IMR-90 (cell line): ENCODE data around the gene PLAAT2. TPM values are rescaled to one million over a fixed set of nuclear protein-coding genes. Genes with fewer than 3 reads are reported as not detected.
A peak's percentile ranks its signal among the peaks of the same experiment; 100 is the strongest.

Source experiments
- ATAC-seq: fragments of 200-7000 bp; cut with Tn5 transposase; 2 replicates; pipeline ENCODE4 v1.9.1; 2020; ENCODE audit warnings: low read depth, mild to moderate bottlenecking, moderate library complexity
- Bru-seq: library from RNA; stranded (reverse); fragments of 400-500 nt; gene quantifications from one replicate; lab custom pipeline; 2021; lab: Mats Ljungman, UMichigan
- BruChase-seq, 2 experiments: library from RNA; stranded (reverse); fragments of 400-500 nt; gene quantifications; one replicate each; lab custom pipeline; 2021; lab: Mats Ljungman, UMichigan
- BruUV-seq: library from RNA; stranded (reverse); fragments of 400-500 nt; replicated peaks from 2 replicates; lab custom pipeline; 2021; lab: Mats Ljungman, UMichigan
- CTCF ChIA-PET: fragments of 300-600 bp; formaldehyde crosslinking; extraction: SDS; loops from one replicate; lab custom pipeline; 2021; ENCODE audit warnings: antibody characterized with exemption; lab: Yijun Ruan, JAX
- POLR2A ChIA-PET: fragments of 300-600 bp; sonication (Branson Sonifier 250); formaldehyde crosslinking; loops from one replicate; lab custom pipeline; 2022; ENCODE audit warnings: antibody characterized with exemption; ENCODE audit not compliant: unreplicated experiment; lab: Charles Lee
- DNase-seq: peaks from one replicate; pipeline ENCODE4 v3.0.0; 2013
- H2AFZ ChIP-seq: replicated peaks from 2 replicates; pipeline ENCODE3; 2013; ENCODE audit warnings: low read length, mild to moderate bottlenecking; ENCODE audit not compliant: poor library complexity
- H2AK5ac ChIP-seq: 2 replicates; pipeline ENCODE4 v1.6.1; 2013; ENCODE audit warnings: low read depth, low read length, inconsistent platforms
- H2AK9ac ChIP-seq: replicated peaks from 2 replicates; pipeline ENCODE3; 2013; ENCODE audit warnings: mild to moderate bottlenecking, low read depth, low read length, moderate library complexity; ENCODE audit not compliant: poor library complexity
- H2BK120ac ChIP-seq: 2 replicates; pipeline ENCODE4 v1.6.1; 2013; ENCODE audit warnings: low read depth, low read length, inconsistent platforms
- H2BK15ac ChIP-seq: 3 replicates; pipeline ENCODE4 v1.6.1; 2013; ENCODE audit warnings: low read depth, low read length, inconsistent platforms
- H2BK20ac ChIP-seq: 2 replicates; pipeline ENCODE4 v1.6.1; 2013; ENCODE audit warnings: low read depth, mild to moderate bottlenecking, inconsistent platforms, low read length, moderate library complexity
- H2BK5ac ChIP-seq: 2 replicates; pipeline ENCODE4 v1.6.1; 2013; ENCODE audit warnings: mild to moderate bottlenecking, low read depth, low read length, inconsistent platforms; ENCODE audit not compliant: poor library complexity, severe bottlenecking
- H3K14ac ChIP-seq: replicated peaks from 2 replicates; pipeline ENCODE4 v1.6.1; 2013; ENCODE audit warnings: low read depth, low read length, inconsistent platforms
- H3K18ac ChIP-seq: 2 replicates; pipeline ENCODE4 v1.6.1; 2013; ENCODE audit warnings: low read depth, low read length, control low read depth
- H3K23ac ChIP-seq: 2 replicates; pipeline ENCODE4 v1.6.1; 2013; ENCODE audit warnings: low read depth, low read length, inconsistent platforms
- H3K27ac ChIP-seq: 2 replicates; pipeline ENCODE4 v1.5.1; 2013; ENCODE audit warnings: mild to moderate bottlenecking, control low read depth, low read length; ENCODE audit not compliant: insufficient read depth
- H3K27me3 ChIP-seq: 2 replicates; pipeline ENCODE4 v1.6.1; 2013; ENCODE audit warnings: low read length; ENCODE audit not compliant: control insufficient read depth, insufficient read depth
- H3K36me3 ChIP-seq: 2 replicates; pipeline ENCODE4 v1.6.1; 2013; ENCODE audit warnings: low read length, mixed read lengths; ENCODE audit not compliant: control insufficient read depth, insufficient read depth
- H3K4ac ChIP-seq: 2 replicates; pipeline ENCODE4 v1.6.1; 2013; ENCODE audit warnings: low read depth, low read length, inconsistent platforms
- H3K4me1 ChIP-seq: 2 replicates; pipeline ENCODE4 v1.6.1; 2013; ENCODE audit warnings: low read length, mixed read lengths; ENCODE audit not compliant: control insufficient read depth, insufficient read depth
- H3K4me2 ChIP-seq: 2 replicates; pipeline ENCODE4 v1.6.1; 2013; ENCODE audit warnings: low read depth, mild to moderate bottlenecking, control low read depth, low read length, moderate library complexity
- H3K4me3 ChIP-seq: 2 replicates; pipeline ENCODE4 v1.5.1; 2013; ENCODE audit warnings: low read depth, mild to moderate bottlenecking, control low read depth, low read length, moderate library complexity; ENCODE audit not compliant: insufficient read depth
- H3K56ac ChIP-seq: 2 replicates; pipeline ENCODE4 v1.6.1; 2013; ENCODE audit warnings: low read length, inconsistent platforms; ENCODE audit not compliant: insufficient read depth; ENCODE audit errors: extremely low read depth
- H3K79me1 ChIP-seq, 2 experiments: 2 replicates each; pipeline ENCODE4 v1.6.1; 2013; ENCODE audit warnings: low read length in 2 of 2, inconsistent platforms in 1 of 2, low read depth in 1 of 2
- H3K9ac ChIP-seq: 2 replicates; pipeline ENCODE4 v1.6.1; 2013; ENCODE audit warnings: low read depth, low read length, control low read depth
- H3K9me1 ChIP-seq: 2 replicates; pipeline ENCODE4 v1.6.1; 2013; ENCODE audit warnings: low read length, inconsistent platforms; ENCODE audit not compliant: insufficient read depth
- H3K9me3 ChIP-seq: 2 replicates; pipeline ENCODE4 v1.6.1; 2013; ENCODE audit warnings: low read length; ENCODE audit not compliant: control insufficient read depth, insufficient read depth
- H4K20me1 ChIP-seq: 2 replicates; pipeline ENCODE4 v1.6.1; 2013; ENCODE audit warnings: low read length, inconsistent platforms; ENCODE audit not compliant: insufficient read depth
- H4K5ac ChIP-seq: 2 replicates; pipeline ENCODE4 v1.6.1; 2013; ENCODE audit warnings: mild to moderate bottlenecking, low read depth, low read length, control low read depth
- H4K8ac ChIP-seq, 2 experiments: 2 replicates each; pipeline ENCODE4 v1.6.1; 2013; ENCODE audit warnings: low read depth in 2 of 2, low read length in 2 of 2, control low read depth in 1 of 2, inconsistent platforms in 1 of 2
- H4K91ac ChIP-seq: 2 replicates; pipeline ENCODE4 v1.6.1; 2013; ENCODE audit warnings: low read depth, low read length, inconsistent platforms; ENCODE audit not compliant: insufficient read depth
- POLR2A ChIP-seq: IDR thresholded peaks from 2 replicates; pipeline ENCODE4 v1.6.1; 2012; ENCODE audit warnings: mild to moderate bottlenecking, low read depth, low read length
- RAD21 ChIP-seq: IDR thresholded peaks from 2 replicates; pipeline ENCODE4 v1.6.1; 2012; ENCODE audit warnings: low read length, improper control_type of control experiment
- WGBS, 2 experiments: methylation state at CpG; one replicate each; pipeline versions ENCODE4 v1.1.5 to v1.1.7; 2013; ENCODE audit warnings: missing lambda C conversion rate in 2 of 2; ENCODE audit not compliant: insufficient read length in 1 of 2; ENCODE audit errors: extremely low coverage in 2 of 2; 5-methylcytosine and 5-hydroxymethylcytosine counted together
- dilution Hi-C: fragments of 300-500 bp; cut with HindIII; formaldehyde crosslinking; loops from one replicate; pipeline ENCODE4 v1.14.3; 2018; ENCODE audit warnings: low sequenced_read_pairs; ENCODE audit not compliant: unreplicated experiment
- in situ Hi-C: fragments of 300-500 bp; cut with MboI; formaldehyde crosslinking; loops from 3 replicates; pipeline ENCODE4 v1.14.3; 2019; ENCODE audit warnings: low sequenced_read_pairs, inconsistent platforms, mixed read lengths
- intact Hi-C: fragments of 100-400 bp; cut with micrococcal nuclease; formaldehyde crosslinking; loops from 2 replicates; pipeline ENCODE4 v1.10.0; 2022
- long read RNA-seq: library from polyadenylated mRNA; unstranded; transcript quantifications from one replicate; pipeline ENCODE4 v2.0.0, GENCODE V29; 2021; ENCODE audit not compliant: unreplicated experiment
- polyA plus RNA-seq, 3 experiments: library from polyadenylated mRNA; depleted of rRNA; stranded (reverse); fragments of >200 nt; gene quantifications; 2 replicates each; pipeline ENCODE4 v1.2.3, GENCODE V29; 2012; ENCODE audit warnings: low replicate concordance in 1 of 3
- total RNA-seq: library from RNA; depleted of rRNA; stranded (reverse); fragments of >200 nt; gene quantifications from 2 replicates; pipeline ENCODE4 v1.2.3, GENCODE V29; 2012; rRNA removed

PLAAT2 gene
- total RNA-seq (not detected in 2 replicates), polyA plus RNA-seq (2012; rRNA removed) (not detected in 2 replicates), Bru-seq, nascent RNA (percentile 10 among the genes with signal in this experiment), BruChase-seq, experiment 1, labeled RNA remaining after a 6-hour chase (not detected), BruChase-seq, experiment 2, labeled RNA remaining after a 2-hour chase (percentile 7 among the genes with signal in this experiment)
- not detected in 2 replicates for polyA plus RNA-seq (2012; cell fraction: cytosol; rRNA removed)
- not detected in 2 replicates for polyA plus RNA-seq (2012; cell fraction: nucleus; rRNA removed; ENCODE audit: low replicate concordance)
- long read RNA-seq = 0 reads

DNA sequence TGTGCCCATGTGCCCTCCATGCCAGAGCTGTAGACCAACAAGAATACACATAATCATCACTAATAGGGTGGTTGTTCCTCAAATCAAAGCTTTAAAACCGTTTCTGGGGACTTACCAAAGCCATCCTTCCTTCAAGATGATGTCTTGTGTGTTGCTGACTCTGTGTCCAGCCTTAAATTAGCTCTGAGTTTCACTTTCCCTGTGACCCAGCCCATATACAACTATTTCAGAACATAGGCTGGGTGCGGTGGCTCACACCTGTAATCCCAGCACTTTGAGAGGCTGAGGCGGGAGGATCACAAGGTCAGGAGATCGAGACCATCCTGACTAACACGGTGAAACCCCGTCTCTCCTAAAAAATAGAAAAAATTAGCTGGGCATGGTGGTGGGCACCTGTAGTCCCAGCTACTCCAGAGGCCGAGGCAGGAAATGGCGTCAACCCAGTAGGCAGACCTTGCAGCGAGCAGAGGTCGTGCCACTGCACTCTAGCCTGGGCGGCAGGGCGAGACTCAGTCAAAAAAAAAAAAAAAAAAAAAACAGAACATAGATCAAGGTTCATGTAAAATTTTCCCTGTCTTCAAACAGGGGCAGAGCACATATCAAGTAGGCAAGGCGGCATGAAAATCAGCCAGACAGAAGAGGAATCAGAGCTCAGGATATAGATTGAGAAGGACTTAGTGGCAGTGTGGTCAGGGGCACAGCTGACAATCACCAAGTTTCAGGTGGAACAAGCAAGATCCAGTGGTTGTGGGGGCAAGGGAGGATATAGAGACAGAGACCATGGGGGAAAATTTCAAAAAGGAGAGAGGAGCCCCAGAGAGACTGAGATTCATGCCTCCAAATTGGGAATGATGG is at the start of gene PLAAT2:
PLAAT2 (minus strand) TSS at position 179 of the 855 bp plus-strand sequence; CDS start at position 124, 55 bp downstream.
- no peak within 1 kb of the TSS for H3K4me3 ChIP-seq
- no peak within 1 kb of the TSS for H3K9ac ChIP-seq

More for the DNA sequence above, at the start of gene PLAAT2:
- Histone ChIP-seq H3K14ac (no peak within 1 kb of the TSS), H3K27me3 (peaks cover 29% of the 10 kb centered on the region), H2BK5ac (no peak within 1 kb of the TSS), H3K56ac (no peak within 1 kb of the TSS), H3K9me1 (peaks cover 3% of the 10 kb centered on the region; the same call in 1 of the 2 replicates), H3K36me3 (no peaks in the 10 kb centered on the region), H2BK15ac (no peak within 1 kb of the TSS), H4K8ac (no peak within 1 kb of the TSS), H3K79me1 (no peaks in the 10 kb centered on the region), H3K18ac (no peak within 1 kb of the TSS), H4K20me1 (no peaks in the 10 kb centered on the region), H4K5ac (no peak within 1 kb of the TSS), H3K4me2 (no peak within 1 kb of the TSS), H2BK20ac (no peak within 1 kb of the TSS), H4K91ac (no peak within 1 kb of the TSS), H2AK5ac (no peak within 1 kb of the TSS), H3K9me3 (no peaks in the 10 kb centered on the region), H2BK120ac (no peak within 1 kb of the TSS), H3K23ac (no peak within 1 kb of the TSS), H3K4me1 (peaks cover 3% of the 10 kb centered on the region; the same call in 1 of the 2 replicates), H3K27ac (no peak within 1 kb of the TSS), H2AK9ac (no peak within 1 kb of the TSS), H2AFZ (no peak within 1 kb of the TSS), H3K4ac (no peak within 1 kb of the TSS)
- TF ChIP-seq POLR2A (no peak), RAD21 (no peak)
- dilution Hi-C loops (no loop called here), intact Hi-C loops (no loop called here), in situ Hi-C loops (no loop called here)
- POLR2A ChIA-PET = no interaction called here
- DNase-seq (no peak), ATAC-seq (no peak)
- WGBS, 2 experiments = 100% methylated on average over 1 of the region's 13 CpGs; no CpG with 5 or more reads in 1 of the 2 experiments
- BruUV-seq = no TSS peak
- CTCF ChIA-PET = no interaction called here
